Measurements from ENCODE around the gene TRIO. TPM values are rescaled to one million over a fixed set of nuclear protein-coding genes. Genes with fewer than 3 reads are reported as not detected.
A peak's percentile ranks its signal among the peaks of the same experiment; 100 is the strongest.

The TRIO gene
- total RNA-seq, 3 donors from 2014 or later (not counting 1 experiment from before 2014, with no cell fraction given), result 84.6 to 136 (median 94.3) TPM

DNA sequence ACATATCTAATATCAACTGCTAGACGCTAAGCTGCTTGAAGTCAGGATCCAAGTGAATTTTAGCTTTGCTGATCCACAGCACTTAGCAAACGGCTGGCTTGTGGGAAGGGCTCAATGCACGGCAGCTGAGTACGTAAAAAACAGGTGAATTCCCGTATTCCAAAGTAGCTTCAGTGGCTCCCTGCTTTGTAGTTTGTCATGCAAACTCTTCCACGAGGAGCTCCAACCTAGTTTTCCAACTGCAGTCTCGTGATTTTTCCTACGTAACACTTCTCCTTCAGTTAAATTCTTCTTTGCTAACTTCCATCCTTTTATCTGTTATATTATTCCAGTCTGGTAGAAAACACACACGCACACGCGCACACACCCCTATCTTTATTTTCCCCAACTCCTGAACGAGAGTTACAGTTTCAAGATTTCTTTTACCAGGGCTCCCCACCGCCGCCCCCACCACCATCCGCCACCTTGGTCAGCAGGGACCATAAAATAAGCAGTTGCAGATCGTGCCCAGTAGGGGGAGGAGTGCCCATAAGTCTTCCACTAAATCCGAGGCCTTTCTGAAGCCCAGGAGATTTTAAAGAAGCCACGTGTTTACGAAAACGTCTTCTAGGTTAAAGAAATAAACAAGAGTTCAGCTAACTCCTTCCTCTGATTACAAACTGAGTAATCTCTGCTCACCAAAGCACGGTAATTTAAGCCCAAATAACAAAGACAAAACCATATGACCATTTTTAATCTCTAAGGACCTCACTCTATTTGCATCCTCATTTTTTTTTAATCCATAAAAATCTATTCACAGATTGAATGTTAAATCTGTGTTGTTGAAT, 34.8 kb upstream of the TRIO start:
- H3K4me1 ChIP-seq (ENCODE audit: control insufficient read depth, insufficient read depth, low read length), result no peaks in the 10 kb centered on the region
- H3K4me1 Mint-ChIP-seq, result peaks cover 19 to 21% of the 10 kb centered on the region in 2 donors
- intact Hi-C loops (cut with micrococcal nuclease), result loop anchor here (1.0 kb wide), 1 partner anchor 162 kb away; no protein-coding TSS in a partner anchor
- DNase-seq, result peak; percentile 30 to 67
- peaks cover 14 to 39% of the 10 kb centered on the region in 2 donors for H3K27me3 Mint-ChIP-seq (ENCODE audit: low read depth in 2 of 2)
- H3K9me3 Mint-ChIP-seq, result no peaks in the 10 kb centered on the region
- peak overlapping the region; percentile 1 to 83 for H3K27ac Mint-ChIP-seq
- no peak overlapping the region for H3K27ac ChIP-seq (ENCODE audit: low read length)
- TF ChIP-seq, protein P1, sequence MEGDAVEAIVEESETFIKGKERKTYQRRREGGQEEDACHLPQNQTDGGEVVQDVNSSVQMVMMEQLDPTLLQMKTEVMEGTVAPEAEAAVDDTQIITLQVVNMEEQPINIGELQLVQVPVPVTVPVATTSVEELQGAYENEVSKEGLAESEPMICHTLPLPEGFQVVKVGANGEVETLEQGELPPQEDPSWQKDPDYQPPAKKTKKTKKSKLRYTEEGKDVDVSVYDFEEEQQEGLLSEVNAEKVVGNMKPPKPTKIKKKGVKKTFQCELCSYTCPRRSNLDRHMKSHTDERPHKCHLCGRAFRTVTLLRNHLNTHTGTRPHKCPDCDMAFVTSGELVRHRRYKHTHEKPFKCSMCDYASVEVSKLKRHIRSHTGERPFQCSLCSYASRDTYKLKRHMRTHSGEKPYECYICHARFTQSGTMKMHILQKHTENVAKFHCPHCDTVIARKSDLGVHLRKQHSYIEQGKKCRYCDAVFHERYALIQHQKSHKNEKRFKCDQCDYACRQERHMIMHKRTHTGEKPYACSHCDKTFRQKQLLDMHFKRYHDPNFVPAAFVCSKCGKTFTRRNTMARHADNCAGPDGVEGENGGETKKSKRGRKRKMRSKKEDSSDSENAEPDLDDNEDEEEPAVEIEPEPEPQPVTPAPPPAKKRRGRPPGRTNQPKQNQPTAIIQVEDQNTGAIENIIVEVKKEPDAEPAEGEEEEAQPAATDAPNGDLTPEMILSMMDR (IDR thresholded peaks at IDR 0.05), result peak; percentile 73
- ATAC-seq, result peak; percentile 72 to 85 (median 74)
- no peak overlapping the region for H3K4me3 ChIP-seq (ENCODE audit: low read length)
- H3K27me3 ChIP-seq (ENCODE audit: control insufficient read depth, insufficient read depth, low read length), result no peaks in the 10 kb centered on the region
- no peaks in the 10 kb centered on the region for H3K36me3 Mint-ChIP-seq
- no peaks in the 10 kb centered on the region for H3K9me3 ChIP-seq (ENCODE audit: control insufficient read depth, insufficient read depth, low read length)
- WGBS (ENCODE audit: insufficient coverage), result 32% methylated on average over 19 of the region's 21 CpGs
- no peak overlapping the region for H3K4me3 Mint-ChIP-seq
- no peaks in the 10 kb centered on the region for H3K36me3 ChIP-seq (ENCODE audit: control insufficient read depth, insufficient read depth, low read length)

DNA sequence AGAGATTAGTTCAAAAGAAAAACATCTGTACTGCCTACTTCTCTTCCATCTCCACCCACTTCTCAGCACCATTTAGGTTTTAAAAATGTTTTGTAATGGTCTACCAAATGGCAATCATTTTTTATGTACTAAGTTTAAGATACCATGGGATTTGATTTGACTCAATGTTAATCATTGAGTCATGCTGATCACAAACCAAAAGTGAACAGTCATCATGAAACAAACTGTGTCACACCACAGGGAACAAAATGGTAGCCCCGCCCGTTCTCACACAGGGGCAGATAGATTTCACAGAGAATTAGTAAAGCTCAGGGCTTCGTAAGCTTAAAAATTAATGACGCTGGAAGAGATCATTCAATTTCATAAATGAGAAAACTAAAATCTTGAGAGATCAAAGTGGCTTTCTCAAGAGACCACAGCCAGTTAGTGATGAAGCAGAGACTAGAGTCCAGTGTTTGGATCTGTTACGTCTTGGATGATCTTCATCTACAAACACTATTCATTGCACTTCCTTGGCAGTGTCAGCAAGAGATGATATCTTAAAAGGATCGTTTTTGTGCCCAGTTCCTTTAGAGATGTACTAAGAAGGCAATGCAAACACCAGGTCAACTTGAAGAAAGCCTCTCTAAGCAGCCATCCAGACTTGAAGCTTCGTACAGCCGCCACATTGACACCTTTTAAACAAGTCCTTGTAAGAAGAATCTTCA, 33.9 kb upstream of the TRIO start:
- TF ChIP-seq, protein P1 (IDR thresholded peaks at IDR 0.05), result no peak
- DNase-seq, result peak in 1 of 2 donors; percentile 8
- WGBS (ENCODE audit: insufficient coverage), result 68% methylated on average over 7 of the region's 8 CpGs
- Histone ChIP-seq H3K9me3 (ENCODE audit: control insufficient read depth, insufficient read depth, low read length) (no peaks in the 10 kb centered on the region), H3K4me3 (ENCODE audit: low read length) (no peak overlapping the region), H3K27ac (ENCODE audit: low read length) (no peak overlapping the region), H3K36me3 (ENCODE audit: control insufficient read depth, insufficient read depth, low read length) (no peaks in the 10 kb centered on the region), H3K4me1 (ENCODE audit: control insufficient read depth, insufficient read depth, low read length) (no peaks in the 10 kb centered on the region), H3K27me3 (ENCODE audit: control insufficient read depth, insufficient read depth, low read length) (no peaks in the 10 kb centered on the region)
- Mint-ChIP-seq H3K4me3 (peak overlapping the region; percentile 32), H3K9me3 (no peaks in the 10 kb centered on the region), H3K36me3 (no peaks in the 10 kb centered on the region), H3K4me1 (peaks cover 19 to 21% of the 10 kb centered on the region in 2 donors), H3K27ac (peak overlapping the region; percentile 1 to 83), H3K27me3 (ENCODE audit: low read depth in 2 of 2) (peaks cover 14 to 36% of the 10 kb centered on the region in 2 donors)
- intact Hi-C loops (cut with micrococcal nuclease), result no loop called here
- peak; percentile 26 to 67 (median 49) for ATAC-seq

DNA sequence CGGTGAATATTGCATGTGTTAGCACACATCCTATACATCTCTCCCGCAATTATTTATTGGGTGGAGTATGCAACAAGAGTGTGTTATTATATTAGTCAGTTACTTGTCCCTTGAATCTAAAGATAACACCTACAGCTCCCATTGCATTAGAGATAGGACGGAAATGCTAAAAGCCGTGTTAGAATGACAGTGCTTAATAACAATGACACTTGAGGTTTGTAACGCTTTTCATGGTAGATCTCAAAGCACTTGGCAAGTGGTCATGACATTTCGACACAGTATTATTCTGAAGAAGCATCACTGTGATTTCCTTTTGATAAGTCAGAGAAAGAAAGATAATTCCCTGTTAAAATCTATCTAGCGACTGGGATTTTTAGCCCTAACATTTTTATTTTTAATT, 33.4 kb upstream of the TRIO start:
- ATAC-seq, result peak; percentile 76 to 84 (median 82)
- no peaks in the 10 kb centered on the region for H3K9me3 ChIP-seq (ENCODE audit: control insufficient read depth, insufficient read depth, low read length)
- peak in 1 of 2 donors; percentile 15 for DNase-seq
- no peaks in the 10 kb centered on the region for H3K27me3 ChIP-seq (ENCODE audit: control insufficient read depth, insufficient read depth, low read length)
- 69% methylated on average over 4 of the region's 7 CpGs for WGBS (ENCODE audit: insufficient coverage)
- peaks cover 19 to 21% of the 10 kb centered on the region in 2 donors for H3K4me1 Mint-ChIP-seq
- no peaks in the 10 kb centered on the region for H3K4me1 ChIP-seq (ENCODE audit: control insufficient read depth, insufficient read depth, low read length)
- H3K27me3 Mint-ChIP-seq (ENCODE audit: low read depth in 2 of 2), result peaks cover 14 to 42% of the 10 kb centered on the region in 2 donors
- no peak overlapping the region for H3K4me3 Mint-ChIP-seq
- no peaks in the 10 kb centered on the region for H3K9me3 Mint-ChIP-seq
- no peak overlapping the region for H3K4me3 ChIP-seq (ENCODE audit: low read length)
- H3K36me3 ChIP-seq (ENCODE audit: control insufficient read depth, insufficient read depth, low read length), result no peaks in the 10 kb centered on the region
- H3K27ac ChIP-seq (ENCODE audit: low read length), result no peak overlapping the region
- intact Hi-C loops (cut with micrococcal nuclease), result no loop called here
- H3K36me3 Mint-ChIP-seq, result no peaks in the 10 kb centered on the region
- H3K27ac Mint-ChIP-seq, result peak overlapping the region; percentile 1 to 83
- TF ChIP-seq, protein P1 (IDR thresholded peaks at IDR 0.05), result no peak
